CD8-positive, alpha-beta memory T cell (primary cell): ENCODE results near the gene PFKFB3. TPM values are rescaled to one million over a fixed set of nuclear protein-coding genes. Genes with fewer than 3 reads are reported as not detected.

Experiments used
- CTCF ChIA-PET: fragments of 350-600 bp; sonication (Branson Sonifier 250); formaldehyde crosslinking; loops from one replicate; lab custom pipeline; 2021; ENCODE audit warnings: antibody characterized with exemption; lab: Charles Lee
- POLR2A ChIA-PET: fragments of 350-600 bp; sonication (Branson Sonifier 250); formaldehyde crosslinking; loops from one replicate; lab custom pipeline; 2021; ENCODE audit warnings: antibody characterized with exemption; lab: Charles Lee
- DNase-seq, 5 donors: peaks; one replicate each; pipeline versions ENCODE4 v3.0.0 to v3.0.0-alpha.2; 2020 to 2022; ENCODE audit warnings: mixed read lengths in 1 of 5
- H3K27ac ChIP-seq: one replicate; pipeline ENCODE4 v1.7.0; 2013; ENCODE audit warnings: low read depth, mild to moderate bottlenecking, low read length, moderate library complexity
- H3K27me3 ChIP-seq: 2 replicates; pipeline ENCODE4 v1.7.0; 2013; ENCODE audit warnings: low read length, mild to moderate bottlenecking; ENCODE audit not compliant: insufficient read depth, poor library complexity, severe bottlenecking
- H3K36me3 ChIP-seq: 2 replicates; pipeline ENCODE4 v1.7.0; 2013; ENCODE audit warnings: mild to moderate bottlenecking, low read length, moderate library complexity; ENCODE audit not compliant: insufficient read depth
- H3K4me1 ChIP-seq: 2 replicates; pipeline ENCODE4 v1.7.0; 2013; ENCODE audit warnings: mild to moderate bottlenecking, low read length, moderate library complexity; ENCODE audit not compliant: insufficient read depth
- H3K4me3 ChIP-seq: 2 replicates; pipeline ENCODE4 v1.7.0; 2013; ENCODE audit warnings: mild to moderate bottlenecking, low read length
- H3K9me3 ChIP-seq: 2 replicates; pipeline ENCODE4 v1.7.0; 2013; ENCODE audit warnings: mild to moderate bottlenecking, low read length
- H3K27ac Mint-ChIP-seq, 8 donors: one replicate each; pipeline ENCODE4 v1.8.0; 2020 to 2021; ENCODE audit warnings: mixed read lengths in 8 of 8, mild to moderate bottlenecking in 6 of 8, inconsistent platforms in 3 of 8, moderate library complexity in 3 of 8
- H3K27me3 Mint-ChIP-seq, 2 donors: one replicate each; pipeline ENCODE4 v1.8.0; 2020 to 2021; ENCODE audit warnings: mixed read lengths in 2 of 2, mild to moderate bottlenecking in 1 of 2, moderate library complexity in 1 of 2
- H3K36me3 Mint-ChIP-seq, 3 donors: one replicate each; pipeline ENCODE4 v1.8.0; 2020 to 2021; ENCODE audit warnings: mixed read lengths in 3 of 3, inconsistent platforms in 1 of 3, mild to moderate bottlenecking in 1 of 3
- H3K4me1 Mint-ChIP-seq, 3 donors: one replicate each; pipeline ENCODE4 v1.8.0; 2020 to 2021; ENCODE audit warnings: mixed read lengths in 3 of 3, inconsistent platforms in 1 of 3, mild to moderate bottlenecking in 1 of 3
- H3K4me3 Mint-ChIP-seq, 7 donors: one replicate each; pipeline ENCODE4 v1.8.0; 2020 to 2021; ENCODE audit warnings: mixed read lengths in 7 of 7, mild to moderate bottlenecking in 6 of 7, moderate library complexity in 4 of 7, inconsistent platforms in 2 of 7
- H3K9me3 Mint-ChIP-seq, 5 donors: one replicate each; pipeline ENCODE4 v1.8.0; 2020 to 2022; ENCODE audit warnings: mixed read lengths in 5 of 5, mild to moderate bottlenecking in 3 of 5, moderate library complexity in 2 of 5, inconsistent platforms in 1 of 5
- polyA plus RNA-seq: library from polyadenylated mRNA; unstranded; fragments of 300-500 nt; fragmentation: Illumina TruSeq; gene quantifications from one replicate; pipeline ENCODE4 v1.2.3, GENCODE V29; 2021
- total RNA-seq, 2 experiments: library from RNA; stranded (reverse); gene quantifications; one replicate each; pipeline ENCODE4 v1.2.3, GENCODE V29; 2021

PFKFB3 gene
- total and polyA plus RNA-seq, 3 experiments from 2014 or later = 7.4 to 60.1 (median 53.6) TPM

GRCh38 chr10:6300784-6301460 is 98.2 kb downstream of the PFKFB3 start:
- Histone ChIP-seq H3K4me1 (peaks cover 16% of the 10 kb centered on the region), H3K27ac (no peak overlapping the region), H3K9me3 (no peaks in the 10 kb centered on the region), H3K4me3 (peak overlapping the region; percentile 0), H3K27me3 (no peaks in the 10 kb centered on the region), H3K36me3 (no peaks in the 10 kb centered on the region)
- Mint-ChIP-seq H3K9me3 (no peaks in the 10 kb centered on the region), H3K4me3 (peak overlapping the region in 2 of 7 donors; percentile 20 to 57), H3K36me3 (peaks cover 0 to 4% (median 0%) of the 10 kb centered on the region in 3 donors), H3K4me1 (peaks cover 18 to 25% (median 19%) of the 10 kb centered on the region in 3 donors), H3K27me3 (no peaks in the 10 kb centered on the region), H3K27ac (peak overlapping the region in 5 of 8 donors; percentile 53 to 89 (median 75))
- DNase-seq = no peak
- ChIA-PET CTCF (interaction anchor here (0.7 to 2.0 kb wide), 6 partner anchors 8 to 101 kb away, joined by 3 to 5 read pairs (median 3); no protein-coding TSS in a partner anchor), POLR2A (no interaction called here)

- ChIA-PET CTCF (interaction anchor here (0.8 to 2.0 kb wide), 4 partner anchors 9 to 100 kb away, joined by 3 to 8 read pairs (median 4); no protein-coding TSS in a partner anchor), POLR2A (interaction anchor here (0.7 kb wide), 1 partner anchor 31 kb away, joined by 4 read pairs; no protein-coding TSS in a partner anchor)
- Histone ChIP-seq H3K9me3 (no peaks in the 10 kb centered on the region), H3K27me3 (no peaks in the 10 kb centered on the region), H3K4me3 (no peak overlapping the region), H3K36me3 (no peaks in the 10 kb centered on the region), H3K4me1 (peaks cover 16% of the 10 kb centered on the region), H3K27ac (no peak overlapping the region)
- no peak overlapping the region for H3K4me3 Mint-ChIP-seq
- peak overlapping the region in 2 of 8 donors; percentile 22 to 56 for H3K27ac Mint-ChIP-seq
- no peaks in the 10 kb centered on the region for H3K27me3 Mint-ChIP-seq
- H3K36me3 Mint-ChIP-seq = peaks cover 0 to 4% (median 0%) of the 10 kb centered on the region in 3 donors
- DNase-seq = no peak
- no peaks in the 10 kb centered on the region for H3K9me3 Mint-ChIP-seq
- peaks cover 18 to 25% (median 19%) of the 10 kb centered on the region in 3 donors for H3K4me1 Mint-ChIP-seq
Observed at GRCh38 chr10:6301488-6302075, 98.8 kb downstream of the PFKFB3 start.

Other genes with a start within 250 kb of the PFKFB3 start
- gene IL15RA, start 225.4 kb upstream of the PFKFB3 start, total RNA-seq = 10 to 100 TPM; 30.1 to 33.5 TPM
- gene IL15RA, start 225.4 kb upstream of the PFKFB3 start, polyA plus RNA-seq = 19.8 TPM
- 1,000 to 10,000 TPM; 1,178 to 1,224 TPM for gene IL2RA, start 140.6 kb upstream of the PFKFB3 start, total RNA-seq
- 8.3 TPM for gene IL2RA, start 140.6 kb upstream of the PFKFB3 start, polyA plus RNA-seq
- gene RBM17, start 113.9 kb upstream of the PFKFB3 start, total RNA-seq = 100 to 1,000 TPM; 269 to 282 TPM
- gene RBM17, start 113.9 kb upstream of the PFKFB3 start, polyA plus RNA-seq = 91.8 TPM